ENCODE measurements around the gene AIP.

GRCh38 chr11:67489885-67490726, 7.3 kb downstream of the AIP start:
- TF ChIP-seq CTCF (IDR thresholded peaks at IDR 0.05) = no peak
- no peak for TF ChIP-seq POLR2AphosphoS5 (IDR thresholded peaks at IDR 0.05)
- TF ChIP-seq EP300 (IDR thresholded peaks at IDR 0.05) = no peak
